ENCODE data around the gene SLC41A3.

- TF ChIP-seq, protein P1, sequence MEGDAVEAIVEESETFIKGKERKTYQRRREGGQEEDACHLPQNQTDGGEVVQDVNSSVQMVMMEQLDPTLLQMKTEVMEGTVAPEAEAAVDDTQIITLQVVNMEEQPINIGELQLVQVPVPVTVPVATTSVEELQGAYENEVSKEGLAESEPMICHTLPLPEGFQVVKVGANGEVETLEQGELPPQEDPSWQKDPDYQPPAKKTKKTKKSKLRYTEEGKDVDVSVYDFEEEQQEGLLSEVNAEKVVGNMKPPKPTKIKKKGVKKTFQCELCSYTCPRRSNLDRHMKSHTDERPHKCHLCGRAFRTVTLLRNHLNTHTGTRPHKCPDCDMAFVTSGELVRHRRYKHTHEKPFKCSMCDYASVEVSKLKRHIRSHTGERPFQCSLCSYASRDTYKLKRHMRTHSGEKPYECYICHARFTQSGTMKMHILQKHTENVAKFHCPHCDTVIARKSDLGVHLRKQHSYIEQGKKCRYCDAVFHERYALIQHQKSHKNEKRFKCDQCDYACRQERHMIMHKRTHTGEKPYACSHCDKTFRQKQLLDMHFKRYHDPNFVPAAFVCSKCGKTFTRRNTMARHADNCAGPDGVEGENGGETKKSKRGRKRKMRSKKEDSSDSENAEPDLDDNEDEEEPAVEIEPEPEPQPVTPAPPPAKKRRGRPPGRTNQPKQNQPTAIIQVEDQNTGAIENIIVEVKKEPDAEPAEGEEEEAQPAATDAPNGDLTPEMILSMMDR (conservative IDR thresholded peaks at IDR 0.05): no peak
- no peak for TF ChIP-seq ZFX (IDR thresholded peaks at IDR 0.05)
These were observed 26.7 kb upstream of the SLC41A3 start for GRCh38 chr3:126110431-126111125.

Data from C4-2B (cell line).